ENCODE data around the gene ADIPOR2.

The ADIPOR2 gene

DNA sequence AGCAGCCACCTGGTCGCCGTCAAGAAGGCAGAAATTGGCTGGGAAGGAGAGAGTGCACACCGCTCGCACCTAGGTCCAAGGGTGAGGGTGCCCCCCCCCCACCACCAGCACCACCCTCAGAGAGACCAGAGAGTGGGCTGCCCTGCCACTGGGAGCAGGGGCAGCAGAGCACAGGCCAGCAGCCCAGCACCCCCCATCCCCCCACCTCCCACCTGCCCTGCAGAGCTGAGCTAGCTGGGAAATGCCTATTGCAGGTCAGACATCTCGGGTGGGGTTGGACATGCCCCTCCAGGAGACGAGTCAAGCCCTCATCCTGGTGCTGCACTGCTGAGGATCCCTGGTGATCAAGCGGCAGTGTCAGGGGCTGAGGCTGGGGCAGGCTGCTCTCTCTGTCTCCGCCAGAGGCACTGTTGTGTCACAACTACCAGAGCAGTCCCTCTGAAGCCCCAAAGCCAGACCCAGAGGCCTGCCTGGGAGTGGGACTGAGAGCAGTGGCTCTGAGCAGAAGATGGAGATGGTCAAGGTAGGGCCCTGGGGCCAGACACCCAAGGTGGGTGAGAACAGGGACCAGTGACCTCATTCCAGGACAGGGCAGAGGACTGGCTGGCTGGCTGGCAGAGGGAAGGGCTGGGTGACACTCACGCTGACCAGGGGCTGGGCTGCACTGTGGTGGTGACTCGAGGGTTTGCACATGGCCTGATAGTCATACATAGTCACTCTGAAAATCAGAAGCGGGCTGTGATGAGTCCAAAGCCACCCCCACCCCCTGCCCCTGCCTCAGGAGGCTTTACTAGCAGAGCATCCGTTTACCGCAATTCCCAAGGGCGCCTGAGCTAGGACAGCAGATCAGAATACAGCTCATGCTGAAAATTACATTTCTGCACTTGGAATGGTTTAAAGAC is 109.8 kb downstream of the ADIPOR2 start:
- in situ Hi-C loops (cut with HindIII; ENCODE audit: low pct_ligation_motif_present, low pct_unique_long_range_greater_than_20kb, low sequenced_read_pairs): no loop called here
- peak; percentile 56 for DNase-seq

DNA sequence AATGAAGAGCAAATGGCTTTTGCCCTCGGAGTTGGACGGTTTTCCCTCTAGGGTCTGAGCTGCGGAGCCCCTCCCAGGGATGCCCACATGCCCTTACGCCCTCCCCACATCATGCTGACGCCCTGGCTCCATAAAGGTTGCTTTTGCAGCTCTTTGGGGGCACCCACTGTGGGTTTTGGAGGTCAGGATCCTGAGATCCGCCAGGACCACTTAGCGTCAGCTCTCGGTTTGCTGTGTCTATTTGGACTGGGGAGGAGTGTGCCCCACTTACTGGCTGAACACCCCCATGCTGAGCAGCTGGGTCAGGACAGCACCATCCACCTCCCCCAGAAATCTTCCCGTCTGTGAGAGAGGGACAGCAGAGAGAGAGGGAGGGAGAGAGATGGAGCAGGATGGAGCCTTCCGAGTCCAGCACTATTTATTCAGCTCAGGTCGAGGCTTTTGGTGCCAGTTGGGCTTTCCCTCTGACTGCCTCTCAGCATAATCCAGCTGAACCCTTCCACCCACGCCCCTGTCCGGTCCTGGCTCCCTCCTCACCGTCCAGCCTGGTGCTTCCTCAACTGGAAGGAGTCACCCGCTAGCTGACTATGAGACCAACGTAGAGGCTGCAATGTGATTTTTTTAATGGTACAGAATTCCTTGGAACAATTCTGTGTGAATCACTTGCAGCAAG is 110.6 kb downstream of the ADIPOR2 start:
- in situ Hi-C loops (cut with HindIII; ENCODE audit: low pct_ligation_motif_present, low pct_unique_long_range_greater_than_20kb, low sequenced_read_pairs): no loop called here
- no peak for DNase-seq

DNA sequence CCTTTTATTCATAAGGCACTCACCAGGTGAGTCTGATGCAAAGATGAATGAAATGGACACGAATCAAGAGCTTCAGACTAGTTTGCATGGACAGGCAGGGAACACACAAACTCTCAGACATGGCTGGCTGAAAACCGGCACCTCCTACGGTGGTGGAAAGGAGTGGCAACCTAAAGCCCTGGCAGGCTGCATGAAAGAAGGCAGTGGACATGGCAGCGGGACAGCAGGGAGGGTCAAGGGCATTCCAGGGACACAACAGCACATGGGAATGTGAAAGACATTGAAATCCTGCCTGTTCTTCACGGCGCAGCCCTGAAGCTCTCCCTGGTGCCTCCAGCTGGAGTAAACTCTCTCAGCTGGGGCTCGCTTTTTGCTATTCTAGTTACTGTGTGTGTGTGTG is 112.9 kb downstream of the ADIPOR2 start:
- in situ Hi-C loops (cut with HindIII; ENCODE audit: low pct_ligation_motif_present, low pct_unique_long_range_greater_than_20kb, low sequenced_read_pairs): no loop called here
- DNase-seq: no peak

DNA sequence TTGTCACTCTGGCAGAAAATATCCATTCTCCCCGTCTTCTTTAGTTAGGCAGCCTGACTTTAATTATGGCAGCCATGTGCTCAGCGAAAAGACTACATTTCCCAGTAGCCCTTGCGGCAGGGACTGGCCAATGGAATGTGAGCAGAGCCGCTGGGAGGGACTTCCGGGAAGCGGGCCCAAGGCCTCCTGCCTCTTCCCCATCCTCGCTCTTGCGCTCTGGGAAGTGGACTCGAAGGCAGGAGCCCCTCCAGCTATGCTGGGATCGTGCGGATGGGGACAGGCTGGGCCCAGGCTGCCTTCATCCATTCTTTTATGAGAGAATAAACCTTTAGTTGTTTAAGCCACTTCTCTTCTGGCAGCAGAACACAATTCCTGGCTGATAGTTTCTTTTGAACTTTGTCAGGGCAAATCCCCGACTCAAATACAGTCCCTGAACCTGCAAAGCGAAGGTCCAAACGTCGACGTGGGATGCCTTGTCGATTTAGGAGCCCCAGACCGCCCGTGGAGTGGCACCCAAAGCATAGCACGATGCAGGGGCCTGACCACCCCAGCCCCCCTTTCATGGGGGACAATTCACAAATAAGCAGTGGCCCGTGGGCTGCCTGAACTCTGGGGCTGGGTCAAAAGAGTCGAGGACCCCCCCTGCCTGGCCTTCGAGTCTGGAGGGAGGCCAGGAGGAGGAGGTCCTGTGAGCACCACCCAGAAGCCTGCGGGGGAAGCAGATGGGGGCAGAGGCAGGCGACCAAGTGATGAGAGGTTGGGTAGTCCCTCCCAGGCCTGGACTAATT is 113.9 kb downstream of the ADIPOR2 start:
- in situ Hi-C loops (cut with HindIII; ENCODE audit: low pct_ligation_motif_present, low pct_unique_long_range_greater_than_20kb, low sequenced_read_pairs): no loop called here
- DNase-seq: peak; percentile 92

DNA sequence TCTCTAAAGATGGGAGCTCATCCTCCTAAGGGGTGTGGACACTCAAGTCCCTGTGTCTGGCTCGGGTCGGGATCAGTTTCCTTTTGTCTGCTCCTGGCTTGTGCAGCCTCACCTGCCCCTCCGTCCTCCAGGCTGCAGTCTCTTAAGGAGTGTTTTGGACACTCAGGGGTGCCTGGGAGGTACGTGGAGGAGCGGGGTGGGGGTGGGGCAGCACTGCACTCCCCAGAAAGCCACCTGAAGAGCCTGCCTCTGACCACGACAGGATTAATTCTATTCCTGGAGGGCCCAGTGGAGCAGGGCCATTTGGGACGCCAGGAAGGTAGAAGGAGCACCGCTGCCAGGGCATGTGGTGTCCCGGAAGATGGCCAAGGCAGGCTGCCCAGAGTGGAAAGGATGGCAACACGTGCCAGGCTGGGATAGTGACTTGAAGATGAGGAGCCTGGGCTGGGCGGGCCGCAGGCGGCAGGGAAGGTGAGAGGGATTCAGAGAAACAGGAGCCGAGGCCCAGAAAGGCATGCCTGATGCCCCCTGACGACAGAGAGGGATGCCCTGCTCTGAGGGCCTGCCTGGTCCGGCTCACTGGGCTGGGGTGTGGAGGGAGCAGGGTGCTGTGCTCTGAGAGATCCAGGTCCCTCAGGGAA is 114.7 kb downstream of the ADIPOR2 start:
- in situ Hi-C loops (cut with HindIII; ENCODE audit: low pct_ligation_motif_present, low pct_unique_long_range_greater_than_20kb, low sequenced_read_pairs): no loop called here
- DNase-seq: no peak

DNA sequence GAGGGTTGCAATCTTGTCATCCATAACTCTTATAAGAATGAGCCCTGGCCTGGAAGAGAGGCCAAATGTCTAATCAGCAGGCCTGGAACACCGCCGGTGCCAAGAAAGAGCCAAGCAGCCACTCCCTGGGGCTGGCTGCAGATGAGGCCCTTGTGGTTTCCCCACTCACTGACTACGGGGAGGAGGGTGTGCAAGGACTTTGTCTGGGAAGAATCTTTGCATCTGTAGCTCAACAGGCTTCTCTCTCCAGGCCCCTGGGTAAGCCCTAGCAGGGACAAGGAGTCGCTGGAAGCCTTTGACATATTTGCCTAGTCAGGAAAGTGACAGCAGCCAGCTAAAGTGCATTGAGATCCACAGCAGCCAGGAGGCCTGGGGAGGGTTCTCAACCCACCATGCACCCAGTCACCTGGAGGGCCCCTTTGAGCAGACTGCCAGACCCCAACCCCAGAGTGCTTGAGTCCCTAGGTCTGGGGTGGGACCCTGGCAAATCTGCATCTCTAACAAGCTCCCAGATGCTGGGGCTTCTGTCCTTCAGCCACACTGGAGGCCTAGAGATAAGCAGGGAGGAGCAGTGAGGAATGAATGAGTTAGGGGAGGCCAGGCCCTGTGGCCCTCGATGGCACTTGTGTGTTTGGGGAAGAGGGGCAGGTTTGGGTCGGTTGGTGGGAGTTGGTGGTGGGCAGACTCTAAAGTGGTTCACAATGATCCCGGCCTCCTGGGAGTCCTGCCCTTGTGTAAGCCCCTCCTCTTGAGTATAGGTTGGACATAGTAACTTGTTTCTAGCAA is 115.6 kb downstream of the ADIPOR2 start:
- DNase-seq: no peak
- in situ Hi-C loops (cut with HindIII; ENCODE audit: low pct_ligation_motif_present, low pct_unique_long_range_greater_than_20kb, low sequenced_read_pairs): no loop called here

DNA sequence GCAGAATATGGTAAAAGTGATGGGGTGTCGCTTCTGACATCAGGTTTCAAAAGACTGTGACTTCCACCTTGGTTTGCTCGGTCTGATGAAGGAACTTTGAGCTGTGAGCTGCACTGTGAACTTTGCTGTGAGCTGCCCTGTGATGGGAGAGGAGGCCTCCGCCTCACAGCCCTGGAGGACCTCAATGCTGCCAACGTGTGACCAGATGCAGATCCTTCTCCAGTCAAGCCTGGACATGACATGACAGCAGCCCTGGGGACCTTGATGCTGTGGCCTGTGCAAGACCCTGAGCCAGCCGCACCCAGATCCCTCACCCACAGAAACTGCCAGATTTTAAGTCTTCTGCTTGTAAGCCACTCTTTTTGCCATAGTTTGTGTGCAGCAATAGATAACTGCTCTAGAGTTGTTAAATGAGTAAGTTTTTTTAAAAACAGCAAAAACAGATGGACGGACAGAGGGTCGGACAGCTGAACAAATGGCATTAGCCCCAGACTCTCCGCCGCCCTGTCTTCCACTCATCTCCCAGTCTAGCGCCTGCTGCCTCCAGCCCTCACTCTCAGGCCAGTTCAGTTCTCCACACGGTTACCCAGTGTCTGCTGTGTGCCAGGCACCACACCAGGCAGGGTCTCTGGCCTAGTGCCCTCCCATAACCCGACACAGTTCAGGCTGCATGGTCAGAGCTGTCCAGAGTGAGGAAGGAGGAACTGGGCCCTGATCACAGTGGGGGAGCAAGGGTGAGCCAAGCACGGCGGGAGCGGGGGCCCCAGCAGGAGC is 116.4 kb downstream of the ADIPOR2 start:
- in situ Hi-C loops (cut with HindIII; ENCODE audit: low pct_ligation_motif_present, low pct_unique_long_range_greater_than_20kb, low sequenced_read_pairs): no loop called here
- no peak for DNase-seq

DNA sequence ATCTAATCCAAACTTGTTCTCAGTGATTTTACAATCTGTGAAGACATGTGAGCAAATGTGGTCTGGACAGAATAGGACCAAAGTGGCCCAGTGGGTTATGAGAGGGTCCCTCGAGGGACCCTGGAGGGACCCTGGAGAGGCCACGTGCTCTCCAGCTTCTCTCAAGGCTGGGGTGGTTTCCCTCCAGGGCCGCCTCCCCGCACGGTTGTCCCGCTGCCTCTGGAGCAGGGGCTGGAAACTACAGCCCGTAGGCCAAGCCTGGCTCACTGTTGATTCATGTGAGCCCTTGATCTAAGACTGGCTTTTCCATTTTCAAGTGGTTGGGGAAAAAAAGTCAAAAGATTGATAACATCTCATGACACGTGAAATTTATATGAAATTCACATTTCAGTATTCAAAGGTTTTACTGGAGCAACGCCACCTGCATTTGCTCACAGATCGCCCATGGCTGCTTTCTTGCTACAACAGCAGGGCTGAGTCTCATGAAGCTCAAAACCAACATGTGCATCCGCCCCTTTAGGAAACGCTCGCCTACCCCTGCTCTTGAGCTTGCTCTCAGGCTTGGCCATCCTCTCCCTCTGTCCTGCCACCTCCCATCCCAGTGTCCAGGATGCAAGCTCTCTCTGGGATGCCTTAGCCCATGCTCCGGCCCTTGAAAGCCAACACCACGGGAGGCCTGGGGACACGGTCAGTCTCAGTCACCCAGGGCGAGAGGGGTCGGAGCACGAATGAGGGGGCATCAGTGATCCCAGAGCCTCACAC is 117.3 kb downstream of the ADIPOR2 start:
- DNase-seq: no peak
- in situ Hi-C loops (cut with HindIII; ENCODE audit: low pct_ligation_motif_present, low pct_unique_long_range_greater_than_20kb, low sequenced_read_pairs): no loop called here

DNA sequence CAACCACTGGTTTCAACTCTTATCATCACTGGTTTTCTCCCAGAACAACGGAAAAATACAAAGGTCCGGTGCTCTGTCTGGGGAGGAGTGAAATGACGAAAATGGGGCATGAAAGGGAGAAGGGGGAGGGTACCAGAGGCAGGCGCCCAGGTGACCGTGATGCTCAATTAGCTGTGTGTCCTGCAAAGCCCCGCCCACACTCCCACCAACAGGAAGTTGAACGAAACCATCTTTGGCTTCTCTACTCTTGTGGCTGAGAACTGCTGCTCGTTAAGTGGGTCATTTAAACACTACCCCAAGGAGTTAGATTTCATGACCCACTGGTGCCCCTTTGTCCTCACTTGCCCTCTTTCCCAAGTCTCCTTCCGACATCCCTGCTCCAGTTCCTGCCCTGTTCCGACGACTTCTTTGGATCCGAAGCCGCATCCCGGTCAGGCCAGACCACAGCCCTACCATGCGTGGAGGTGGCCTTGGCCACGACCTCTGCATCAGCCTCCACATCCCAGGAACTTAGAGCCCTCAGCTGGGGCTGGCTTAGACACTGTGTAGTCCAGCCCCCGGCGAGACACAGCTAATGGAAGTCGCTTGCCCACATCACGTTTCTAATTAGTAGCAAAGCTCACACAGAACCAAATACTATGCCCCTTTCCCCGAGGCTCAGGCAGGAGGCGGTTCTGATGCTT is 118.1 kb downstream of the ADIPOR2 start:
- no peak for DNase-seq
- in situ Hi-C loops (cut with HindIII; ENCODE audit: low pct_ligation_motif_present, low pct_unique_long_range_greater_than_20kb, low sequenced_read_pairs): no loop called here

DNA sequence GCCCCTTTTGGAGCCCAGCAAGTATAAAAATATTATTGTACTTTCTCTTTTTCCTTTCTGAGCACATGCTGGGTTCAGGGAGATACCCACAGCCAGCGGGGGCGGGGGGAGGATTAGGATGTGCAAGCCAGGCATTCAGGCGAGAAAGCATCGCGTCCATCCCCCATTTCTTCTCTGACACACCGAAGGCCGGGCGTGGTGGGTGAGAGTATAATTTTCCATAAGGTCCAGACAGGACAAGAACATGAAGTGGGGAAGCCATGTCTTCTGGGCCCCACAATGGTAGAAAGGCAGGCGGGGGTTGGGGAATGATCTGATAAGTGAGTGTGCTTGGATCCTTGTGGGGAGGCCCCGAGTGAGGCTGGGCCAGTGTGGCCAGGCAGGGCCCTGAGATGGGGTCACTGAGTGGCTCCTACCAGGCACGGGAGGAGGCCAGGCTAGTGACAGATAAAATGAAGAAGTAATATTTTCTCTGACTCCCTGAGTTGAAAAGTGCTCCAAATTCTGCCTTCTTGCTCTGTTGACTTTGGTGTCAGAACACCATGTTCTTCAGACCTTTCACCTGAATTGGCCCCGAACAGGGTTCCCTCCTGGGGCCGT is 118.8 kb downstream of the ADIPOR2 start:
- DNase-seq: no peak
- in situ Hi-C loops (cut with HindIII; ENCODE audit: low pct_ligation_motif_present, low pct_unique_long_range_greater_than_20kb, low sequenced_read_pairs): no loop called here

DNA sequence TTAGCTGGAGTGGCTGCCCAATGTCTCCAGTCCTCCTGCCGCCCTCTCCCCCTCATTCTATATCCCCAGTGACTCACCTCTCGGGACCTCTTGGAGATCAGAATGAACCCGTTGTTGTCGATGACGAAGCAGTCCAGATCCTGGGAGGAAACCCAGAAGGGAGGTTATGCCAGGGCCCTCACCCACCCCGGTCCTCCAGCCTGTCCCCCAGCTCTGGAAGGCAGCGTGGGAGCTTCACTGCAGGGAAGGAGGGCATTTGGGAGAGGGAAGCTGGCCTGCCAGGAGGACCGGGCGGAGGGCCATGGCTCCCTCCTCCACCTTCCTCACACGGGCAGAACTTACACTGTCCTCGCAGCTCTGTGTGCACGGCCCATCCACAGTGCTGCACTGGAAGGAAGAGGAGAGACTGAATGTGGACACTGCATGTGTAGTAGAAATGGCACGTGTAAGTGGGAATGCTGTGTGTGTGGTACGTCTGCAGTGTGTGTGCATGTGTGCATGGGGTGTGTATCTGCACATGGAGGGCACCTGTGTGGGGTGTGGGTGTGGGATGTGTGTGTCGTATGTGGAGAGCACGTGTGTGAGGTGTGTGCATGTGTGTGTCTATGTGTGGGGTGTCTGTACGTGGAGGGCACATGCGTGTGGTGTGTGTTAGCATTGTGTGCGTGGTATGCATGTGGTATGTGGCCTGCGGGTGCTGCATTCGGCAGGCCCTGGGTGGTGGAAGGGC is 119.5 kb downstream of the ADIPOR2 start:
- in situ Hi-C loops (cut with HindIII; ENCODE audit: low pct_ligation_motif_present, low pct_unique_long_range_greater_than_20kb, low sequenced_read_pairs): no loop called here
- DNase-seq: no peak

DNA sequence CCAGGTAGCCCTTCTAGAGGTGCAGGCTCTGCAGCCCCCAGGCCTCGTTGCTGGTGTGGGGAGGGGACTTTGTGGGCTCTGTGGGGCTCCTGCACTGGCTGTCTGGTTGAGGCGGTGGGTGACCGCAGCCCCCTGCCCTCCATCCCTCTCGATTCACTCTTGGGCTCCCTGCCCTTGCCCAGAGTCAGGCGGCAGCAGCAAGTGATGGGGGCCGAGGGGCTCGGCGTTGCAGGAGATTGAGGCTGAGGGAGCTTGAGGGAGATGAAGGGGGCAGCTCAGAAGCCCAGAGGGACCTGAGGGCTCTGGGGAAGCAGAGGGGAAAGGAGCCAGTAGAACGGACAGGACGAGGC is 120.0 kb downstream of the ADIPOR2 start:
- in situ Hi-C loops (cut with HindIII; ENCODE audit: low pct_ligation_motif_present, low pct_unique_long_range_greater_than_20kb, low sequenced_read_pairs): no loop called here
- DNase-seq: no peak

DNA sequence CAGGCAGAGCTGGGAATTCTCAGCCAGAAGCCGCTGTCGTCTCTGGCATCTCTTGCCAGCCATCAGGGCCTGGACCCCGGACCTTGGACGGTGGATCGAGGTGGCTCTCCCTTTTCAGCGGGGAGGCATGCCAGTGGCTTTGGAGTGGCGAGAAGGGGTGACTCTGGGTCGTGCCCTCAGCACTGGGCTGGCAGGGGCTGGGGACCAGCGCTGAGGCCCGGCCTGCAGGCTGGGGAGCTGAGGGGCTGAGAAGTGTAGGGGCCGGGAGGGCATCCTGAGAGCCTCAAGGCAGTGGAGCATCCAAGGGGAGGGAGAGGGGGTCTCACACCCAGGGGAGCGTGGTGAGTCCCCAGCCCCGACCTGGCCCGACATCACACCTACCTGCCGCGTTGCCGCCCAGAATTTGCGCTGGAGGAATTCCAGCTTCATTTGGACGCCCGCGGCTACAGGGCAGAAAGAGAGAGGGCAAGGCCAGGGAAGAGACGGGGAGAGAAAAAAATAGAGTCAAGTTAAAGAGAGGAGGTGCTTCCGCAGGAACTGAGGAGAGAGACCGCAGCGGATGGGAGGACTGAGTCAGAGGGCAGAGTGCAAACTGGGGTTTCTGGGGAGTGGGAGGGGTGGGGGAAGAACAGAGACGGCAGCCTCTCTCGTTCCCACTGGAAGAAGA is 120.5 kb downstream of the ADIPOR2 start:
- no peak for DNase-seq
- in situ Hi-C loops (cut with HindIII; ENCODE audit: low pct_ligation_motif_present, low pct_unique_long_range_greater_than_20kb, low sequenced_read_pairs): no loop called here

DNA sequence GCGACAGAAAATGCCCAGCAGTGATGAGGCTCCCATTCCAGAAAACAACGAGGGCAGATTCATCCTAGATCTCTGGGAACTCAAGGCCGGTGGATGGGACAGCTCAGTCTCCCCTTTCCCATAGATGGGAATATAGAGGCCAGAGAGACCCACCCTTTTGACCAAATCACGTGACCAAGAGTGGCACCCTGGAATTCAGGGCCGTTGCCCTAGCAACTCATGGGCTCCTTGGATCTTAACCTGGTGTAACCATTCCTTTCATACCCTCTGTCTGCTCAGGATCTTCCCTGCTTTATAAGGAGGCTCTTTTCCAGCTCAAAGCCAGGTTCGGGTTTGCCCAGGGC is 121.0 kb downstream of the ADIPOR2 start:
- in situ Hi-C loops (cut with HindIII; ENCODE audit: low pct_ligation_motif_present, low pct_unique_long_range_greater_than_20kb, low sequenced_read_pairs): no loop called here
- DNase-seq: no peak

DNA sequence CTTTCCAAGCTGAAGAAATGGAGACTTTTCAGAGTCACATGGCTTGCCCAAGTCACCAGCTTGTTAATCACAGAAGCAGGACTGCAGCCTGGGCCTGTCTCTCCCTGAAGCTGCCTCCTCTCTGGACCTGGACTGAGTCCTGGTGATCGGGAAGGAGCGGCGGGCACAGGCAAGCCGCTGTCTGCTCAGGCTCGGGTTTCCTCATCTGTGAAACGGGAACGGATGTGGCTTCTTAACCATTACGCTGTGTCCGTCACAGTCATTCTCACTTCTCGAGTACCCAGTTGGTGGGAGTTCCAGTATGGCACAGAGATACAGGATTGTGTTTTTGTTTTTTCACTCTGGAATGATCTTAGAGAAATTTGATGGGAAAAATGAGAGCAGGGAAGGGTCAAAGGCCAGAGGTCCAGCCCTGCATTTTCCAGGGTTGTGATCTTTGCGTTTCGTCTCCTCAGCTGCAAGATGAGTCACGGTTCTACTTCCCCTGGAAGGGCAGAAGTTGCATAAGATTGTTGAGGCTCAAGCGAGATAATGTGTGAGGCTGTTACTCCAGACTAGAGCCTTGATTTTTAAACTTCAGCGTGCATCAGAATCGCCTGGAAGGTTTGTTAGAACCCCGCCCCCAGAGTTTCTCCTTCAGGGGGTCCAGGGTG is 121.9 kb downstream of the ADIPOR2 start:
- in situ Hi-C loops (cut with HindIII; ENCODE audit: low pct_ligation_motif_present, low pct_unique_long_range_greater_than_20kb, low sequenced_read_pairs): no loop called here
- peak; percentile 46 for DNase-seq

Measured in ACHN (cell line).